AG20443 (cell line): ENCODE results near the gene SZRD1.

Experiments
- DNase-seq: peaks from one replicate; pipeline ENCODE4 v3.0.0; 2012; ENCODE audit warnings: low spot score, mixed read lengths

Gene SZRD1

DNA sequence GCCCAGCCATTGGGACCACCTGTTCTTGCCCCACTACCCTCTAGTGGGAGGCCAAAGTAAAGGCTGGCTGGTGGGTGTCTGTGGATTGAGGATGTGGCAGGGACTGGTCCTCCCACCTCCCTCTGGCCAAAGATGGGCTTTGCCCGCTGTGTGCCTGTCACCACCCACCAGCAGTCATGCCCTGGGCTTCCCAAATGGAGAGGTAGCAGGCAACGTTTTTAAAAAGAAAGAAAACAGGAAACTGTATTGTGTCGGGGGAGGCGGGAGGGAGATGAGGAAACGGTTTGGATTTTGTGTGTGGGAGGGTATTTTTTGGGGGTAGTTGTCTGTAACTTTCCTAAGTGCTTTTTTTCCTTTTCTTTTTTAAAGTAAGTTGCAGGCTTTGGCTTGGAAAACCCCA is 30.1 kb downstream of the SZRD1 start:
- no peak for DNase-seq

GRCh38 chr1:16398371-16398953 is 31.4 kb downstream of the SZRD1 start:
- no peak for DNase-seq

DNA sequence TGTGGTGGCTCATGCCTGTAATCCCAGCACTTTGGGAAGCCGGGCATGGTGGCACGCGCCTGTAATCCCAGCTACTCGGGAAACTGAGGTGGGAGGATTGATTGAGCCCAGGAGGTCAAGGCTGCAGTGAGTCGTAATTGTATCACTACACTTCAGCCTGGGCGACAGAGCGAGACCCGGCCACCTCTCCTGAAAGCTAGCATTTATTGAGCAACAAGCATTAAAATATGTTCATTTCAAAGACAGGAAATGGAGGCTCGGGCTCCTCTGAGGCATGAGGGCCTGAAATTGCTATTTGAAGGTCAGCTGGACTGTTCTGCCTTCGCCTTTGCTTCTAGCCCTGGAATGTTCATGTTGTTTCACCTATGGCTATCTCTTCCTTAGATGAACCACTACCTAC is 35.7 kb downstream of the SZRD1 start:
- no peak for DNase-seq

GRCh38 chr1:16405441-16405840 is 38.4 kb downstream of the SZRD1 start:
- DNase-seq = no peak

DNA sequence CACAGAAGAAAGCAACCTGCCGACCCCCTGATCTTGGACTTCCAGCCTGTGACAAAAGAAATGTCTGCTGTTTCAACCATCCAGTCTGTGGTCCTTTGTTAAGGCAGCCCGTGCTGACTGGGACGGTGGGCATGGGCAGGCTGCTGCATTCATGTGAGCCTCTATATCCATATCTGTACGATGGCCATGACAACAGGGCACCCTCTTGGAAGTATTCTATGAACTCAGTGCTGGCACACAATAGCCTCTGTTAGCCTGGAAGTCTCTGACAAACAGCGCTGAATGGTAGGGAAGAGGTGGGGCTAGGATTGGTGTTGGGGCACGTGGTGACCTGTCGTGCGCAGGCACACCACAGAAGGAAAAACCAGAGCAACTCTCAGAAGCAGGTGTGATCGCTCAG is 39.8 kb downstream of the SZRD1 start:
- no peak for DNase-seq

DNA sequence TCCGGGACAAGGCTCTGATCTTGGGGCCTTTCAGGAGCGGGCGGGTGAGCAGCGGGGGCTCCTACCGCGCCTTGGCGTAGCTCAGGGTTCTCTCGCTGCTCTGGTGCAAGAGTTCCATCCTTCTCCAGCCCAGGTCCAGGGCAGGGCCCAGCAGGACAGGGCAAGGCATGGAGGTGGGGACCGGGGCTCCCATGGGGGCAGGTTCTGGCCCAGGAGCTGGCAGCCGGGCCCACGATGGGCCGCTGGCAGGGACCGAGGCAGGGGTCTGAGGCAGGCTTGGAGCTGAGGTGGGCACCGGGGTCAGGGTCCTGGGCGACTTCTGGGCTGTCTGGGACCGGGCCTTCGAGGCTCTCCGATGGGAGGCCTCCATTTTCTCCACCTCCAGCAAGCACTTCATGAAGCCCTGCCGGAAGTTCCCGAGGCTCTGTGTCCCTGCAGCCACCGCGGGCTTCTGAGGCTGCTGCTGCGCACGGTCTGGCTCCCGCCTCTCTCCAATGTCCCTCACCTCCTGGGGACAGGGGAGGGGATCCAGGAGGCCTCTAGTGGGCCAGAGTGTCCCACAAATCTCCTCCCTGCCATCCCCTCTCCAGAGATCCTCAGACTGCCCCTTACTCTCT is 42.6 kb downstream of the SZRD1 start:
- DNase-seq = no peak

- DNase-seq = no peak
Observed at GRCh38 chr1:16410803-16411202, 43.8 kb downstream of the SZRD1 start.

- no peak for DNase-seq
Observed at GRCh38 chr1:16413191-16413590, 46.1 kb downstream of the SZRD1 start.

GRCh38 chr1:16418823-16419425 is 51.9 kb downstream of the SZRD1 start:
- DNase-seq = no peak

DNA sequence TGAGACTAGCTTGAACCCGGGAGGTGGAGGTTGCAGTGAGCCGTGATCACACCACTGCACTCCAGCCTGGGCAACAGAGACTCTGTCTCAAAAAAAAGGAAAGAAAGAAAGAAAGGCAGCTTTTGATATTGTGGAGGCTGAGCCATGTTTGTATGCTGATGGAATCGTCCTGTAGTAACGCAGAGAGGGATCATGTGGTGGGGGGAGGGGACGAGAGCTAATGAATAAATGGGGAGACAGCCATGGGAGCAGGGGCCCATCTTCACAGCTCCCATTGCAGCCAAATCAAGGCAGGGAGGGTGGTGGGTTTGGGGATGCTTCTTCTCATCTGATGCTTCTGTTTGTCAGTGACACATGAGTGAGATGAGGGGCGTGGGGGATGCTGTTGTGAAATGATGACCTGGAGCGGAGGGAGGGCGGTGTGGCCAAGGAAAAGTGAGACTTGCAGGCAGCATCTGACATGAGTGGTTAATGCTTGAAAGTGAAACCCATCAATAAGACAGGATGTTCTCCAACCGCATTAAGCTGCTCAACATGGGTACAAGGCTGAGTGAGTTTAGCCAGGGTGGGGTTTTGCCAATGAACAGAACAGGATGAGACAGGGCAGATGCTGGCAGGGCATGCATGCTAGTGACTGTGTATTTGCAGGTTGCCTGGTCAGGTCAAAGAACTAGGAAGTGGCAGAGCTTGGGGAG is 53.5 kb downstream of the SZRD1 start:
- no peak for DNase-seq

- DNase-seq = no peak
Observed at GRCh38 chr1:16421201-16421600, 54.2 kb downstream of the SZRD1 start.

- no peak for DNase-seq
Observed at GRCh38 chr1:16422041-16422440, 55.0 kb downstream of the SZRD1 start.

GRCh38 chr1:16425125-16426025 is 58.3 kb downstream of the SZRD1 start:
- DNase-seq = no peak

- no peak for DNase-seq
Observed at GRCh38 chr1:16430606-16431005, 63.6 kb downstream of the SZRD1 start.

DNA sequence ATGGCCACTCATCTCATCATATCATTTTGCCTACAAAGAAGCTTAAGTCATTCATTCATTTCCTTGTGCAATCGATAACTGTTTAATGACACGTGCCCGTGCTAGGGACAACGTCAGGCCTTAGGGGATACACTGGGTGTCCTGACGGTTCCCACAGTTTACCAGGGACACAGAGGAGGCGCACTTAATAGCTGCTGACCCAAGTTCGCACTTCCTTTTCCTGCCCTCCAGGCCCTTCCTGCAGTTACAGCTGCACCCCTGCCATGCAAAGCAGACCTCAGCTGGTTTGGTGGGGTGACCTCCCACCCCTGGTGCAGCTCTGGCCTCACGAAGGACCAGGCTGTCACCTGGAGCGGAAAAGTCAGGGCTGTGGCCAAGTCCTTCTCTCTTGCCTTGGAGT is 66.0 kb downstream of the SZRD1 start:
- DNase-seq = no peak

GRCh38 chr1:16434007-16434406 is 67.0 kb downstream of the SZRD1 start:
- DNase-seq = no peak

DNA sequence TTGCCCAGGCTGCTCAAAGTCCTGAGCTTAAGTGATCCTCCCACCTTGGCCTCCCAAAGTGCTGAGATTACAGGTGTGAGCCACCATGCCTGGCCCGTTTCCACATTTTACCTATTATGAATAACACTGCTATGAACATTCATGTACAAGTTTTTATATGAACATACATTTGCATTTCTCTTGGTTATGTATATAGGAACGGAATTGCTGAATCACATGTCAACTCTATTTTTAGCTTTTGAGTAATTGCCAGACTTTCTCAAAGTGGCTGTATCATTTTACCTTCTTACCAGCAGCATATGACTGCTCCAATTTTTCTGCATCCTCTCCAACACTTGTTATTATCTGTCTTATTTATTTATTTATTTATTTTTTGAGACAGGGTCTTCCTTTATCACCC is 67.5 kb downstream of the SZRD1 start:
- DNase-seq = no peak

GRCh38 chr1:16436946-16437474 is 70.0 kb downstream of the SZRD1 start, which contains the start of gene SPATA21:
Gene SPATA21 (minus strand): TSS chr1:16437424. CDS start chr1:16431371, 6,053 bp downstream.
- DNase-seq = no peak

- DNase-seq = no peak
Observed at GRCh38 chr1:16438516-16438915, 71.5 kb downstream of the SZRD1 start.

DNA sequence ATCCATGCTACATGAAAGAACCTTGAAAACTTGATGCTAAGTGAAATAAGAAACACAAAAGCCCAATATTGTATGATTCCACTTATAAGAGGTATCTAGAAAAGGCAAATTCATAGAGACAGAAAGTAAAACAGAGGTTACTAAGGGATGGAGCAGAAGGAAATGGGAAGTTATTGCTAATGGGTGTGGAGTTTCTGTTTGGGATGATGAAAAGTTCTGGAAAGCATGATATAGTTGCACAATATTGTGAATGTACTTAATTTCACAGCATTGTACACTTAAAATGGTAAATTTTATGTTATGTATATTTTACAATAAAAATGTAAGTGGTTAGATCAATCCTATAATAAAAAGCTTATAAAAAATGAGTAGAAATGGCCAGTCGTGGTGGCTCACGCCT is 71.9 kb downstream of the SZRD1 start:
- no peak for DNase-seq

GRCh38 chr1:16440131-16440469 is 73.1 kb downstream of the SZRD1 start:
- DNase-seq = no peak
